WERI-Rb-1 (cell line): Measurements from ENCODE around the gene PCDH9.

Source experiments
- DNase-seq: peaks from one replicate; pipeline ENCODE4 v3.0.0-alpha.2; 2020
- H3K27ac ChIP-seq: fragments of 250-450 bp; sonication (Bioruptor Pico); 2 replicates; pipeline ENCODE4 v1.5.1; 2020; ENCODE audit warnings: mild to moderate bottlenecking, moderate library complexity
- H3K27me3 ChIP-seq: fragments of 250-450 bp; sonication (Bioruptor Pico); 2 replicates; pipeline ENCODE4 v1.5.1; 2021; ENCODE audit warnings: mild to moderate bottlenecking, low read depth, moderate library complexity; ENCODE audit not compliant: insufficient read depth, severe bottlenecking
- H3K36me3 ChIP-seq: fragments of 250-450 bp; sonication (Bioruptor Pico); 2 replicates; pipeline ENCODE4 v1.5.1; 2020; ENCODE audit warnings: mild to moderate bottlenecking, moderate library complexity
- H3K4me3 ChIP-seq: 2 replicates; pipeline ENCODE4 v1.5.1; 2011; ENCODE audit warnings: low read depth, mild to moderate bottlenecking, control low read depth, low read length
- H3K9me3 ChIP-seq: fragments of 250-450 bp; sonication (Bioruptor Pico); 2 replicates; pipeline ENCODE4 v1.5.1; 2021; ENCODE audit warnings: mild to moderate bottlenecking, moderate library complexity; ENCODE audit not compliant: severe bottlenecking
- TF ChIP-seq, protein P1 (sequence below): IDR thresholded peaks from 2 replicates; pipeline ENCODE4 v1.5.1; 2011; ENCODE audit warnings: low read depth, mild to moderate bottlenecking, control low read depth, inconsistent platforms, low read length

The PCDH9 gene

DNA sequence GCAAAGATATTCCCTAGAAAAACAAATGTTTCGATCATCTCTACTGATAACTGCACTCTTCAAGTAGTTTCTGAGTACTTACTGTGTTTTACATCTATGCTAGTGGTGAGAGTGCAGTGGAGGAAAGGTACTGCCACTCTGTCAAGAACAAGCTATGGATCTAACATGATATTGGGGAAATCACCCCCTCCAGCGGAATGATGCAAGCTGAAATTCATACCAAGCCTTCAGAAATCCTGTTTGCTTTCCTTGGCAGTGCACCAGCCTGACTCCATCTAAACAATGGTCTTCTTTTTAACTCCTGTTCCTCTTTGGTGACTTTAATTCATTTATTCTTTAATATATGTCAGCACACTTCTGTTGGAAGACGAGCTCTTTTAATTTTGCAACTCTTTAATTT is 238.0 kb downstream of the PCDH9 start:
- TF ChIP-seq, protein P1, sequence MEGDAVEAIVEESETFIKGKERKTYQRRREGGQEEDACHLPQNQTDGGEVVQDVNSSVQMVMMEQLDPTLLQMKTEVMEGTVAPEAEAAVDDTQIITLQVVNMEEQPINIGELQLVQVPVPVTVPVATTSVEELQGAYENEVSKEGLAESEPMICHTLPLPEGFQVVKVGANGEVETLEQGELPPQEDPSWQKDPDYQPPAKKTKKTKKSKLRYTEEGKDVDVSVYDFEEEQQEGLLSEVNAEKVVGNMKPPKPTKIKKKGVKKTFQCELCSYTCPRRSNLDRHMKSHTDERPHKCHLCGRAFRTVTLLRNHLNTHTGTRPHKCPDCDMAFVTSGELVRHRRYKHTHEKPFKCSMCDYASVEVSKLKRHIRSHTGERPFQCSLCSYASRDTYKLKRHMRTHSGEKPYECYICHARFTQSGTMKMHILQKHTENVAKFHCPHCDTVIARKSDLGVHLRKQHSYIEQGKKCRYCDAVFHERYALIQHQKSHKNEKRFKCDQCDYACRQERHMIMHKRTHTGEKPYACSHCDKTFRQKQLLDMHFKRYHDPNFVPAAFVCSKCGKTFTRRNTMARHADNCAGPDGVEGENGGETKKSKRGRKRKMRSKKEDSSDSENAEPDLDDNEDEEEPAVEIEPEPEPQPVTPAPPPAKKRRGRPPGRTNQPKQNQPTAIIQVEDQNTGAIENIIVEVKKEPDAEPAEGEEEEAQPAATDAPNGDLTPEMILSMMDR: no peak
- no peak overlapping the region for H3K27ac ChIP-seq
- no peaks in the 10 kb centered on the region for H3K27me3 ChIP-seq
- no peaks in the 10 kb centered on the region for H3K36me3 ChIP-seq
- H3K4me3 ChIP-seq: no peak overlapping the region
- H3K9me3 ChIP-seq: no peaks in the 10 kb centered on the region
- no peak for DNase-seq

DNA sequence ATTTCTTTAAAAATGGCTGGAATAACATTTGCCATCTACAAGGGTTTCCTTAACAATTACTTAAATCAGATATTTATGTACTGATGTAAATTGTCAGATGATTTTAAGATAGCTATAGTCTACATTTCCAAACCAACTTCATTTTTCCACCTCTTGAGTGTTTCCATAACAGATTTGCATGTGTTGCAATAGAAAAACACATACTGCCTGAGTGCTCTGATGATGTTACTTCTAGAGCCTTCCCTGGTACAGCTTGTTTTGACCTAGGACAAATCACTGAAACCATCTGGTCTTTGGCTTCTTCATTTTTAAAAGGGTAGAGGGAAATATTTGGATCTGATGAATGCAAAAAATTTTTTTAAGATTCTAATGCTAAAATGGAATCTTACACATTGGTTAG is 245.9 kb downstream of the PCDH9 start:
- no peaks in the 10 kb centered on the region for H3K36me3 ChIP-seq
- no peak overlapping the region for H3K27ac ChIP-seq
- H3K27me3 ChIP-seq: no peaks in the 10 kb centered on the region
- H3K4me3 ChIP-seq: no peak overlapping the region
- DNase-seq: no peak
- H3K9me3 ChIP-seq: no peaks in the 10 kb centered on the region
- TF ChIP-seq, protein P1: no peak

DNA sequence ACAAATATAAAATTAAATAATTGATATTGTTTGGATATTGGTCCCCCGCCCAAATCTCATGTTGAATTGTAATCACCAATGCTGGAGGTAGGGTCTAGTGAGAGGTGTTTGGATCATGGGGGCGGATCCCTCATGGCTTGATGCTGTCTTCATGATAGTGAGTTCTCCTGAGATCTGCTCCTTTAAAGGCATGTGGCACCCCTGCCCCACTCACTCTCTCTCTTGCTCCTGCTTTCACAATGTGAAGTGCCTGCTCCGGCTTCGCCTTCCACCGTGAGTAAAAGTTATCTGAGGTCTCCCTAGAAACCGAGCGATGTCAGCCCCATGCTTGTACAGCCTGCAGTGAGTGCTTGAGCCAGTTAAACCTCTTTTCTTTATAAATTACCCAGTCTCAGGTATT is 248.2 kb downstream of the PCDH9 start:
- Histone ChIP-seq H3K27ac (no peak overlapping the region), H3K9me3 (no peaks in the 10 kb centered on the region), H3K27me3 (no peaks in the 10 kb centered on the region), H3K36me3 (no peaks in the 10 kb centered on the region), H3K4me3 (no peak overlapping the region)
- DNase-seq: no peak
- TF ChIP-seq, protein P1: no peak

GRCh38 chr13:66977161-66977560 is 253.0 kb downstream of the PCDH9 start:
- Histone ChIP-seq H3K9me3 (no peaks in the 10 kb centered on the region), H3K36me3 (no peaks in the 10 kb centered on the region), H3K4me3 (no peak overlapping the region), H3K27me3 (no peaks in the 10 kb centered on the region), H3K27ac (no peak overlapping the region)
- TF ChIP-seq, protein P1: no peak
- no peak for DNase-seq

DNA sequence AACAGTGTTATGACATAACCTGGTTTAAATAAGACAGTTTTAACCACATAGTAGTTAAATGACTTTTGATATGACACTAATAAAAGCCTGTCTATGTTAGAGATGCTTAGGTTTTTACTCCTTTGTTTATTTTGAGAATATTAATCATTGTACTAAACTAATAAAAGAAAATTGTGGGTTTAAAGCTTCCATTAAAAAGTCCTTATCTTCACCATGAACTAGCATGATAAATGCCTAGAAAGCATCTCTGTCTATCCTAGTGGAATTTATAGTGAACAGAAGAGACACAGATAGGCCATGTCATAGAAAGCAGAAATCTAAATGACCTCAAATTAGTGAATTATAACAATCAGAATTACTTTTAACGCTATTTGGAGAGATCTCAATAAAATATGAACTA is 255.2 kb downstream of the PCDH9 start:
- no peak for DNase-seq
- Histone ChIP-seq H3K27ac (no peak overlapping the region), H3K4me3 (no peak overlapping the region), H3K27me3 (no peaks in the 10 kb centered on the region), H3K36me3 (no peaks in the 10 kb centered on the region), H3K9me3 (no peaks in the 10 kb centered on the region)
- TF ChIP-seq, protein P1: no peak

DNA sequence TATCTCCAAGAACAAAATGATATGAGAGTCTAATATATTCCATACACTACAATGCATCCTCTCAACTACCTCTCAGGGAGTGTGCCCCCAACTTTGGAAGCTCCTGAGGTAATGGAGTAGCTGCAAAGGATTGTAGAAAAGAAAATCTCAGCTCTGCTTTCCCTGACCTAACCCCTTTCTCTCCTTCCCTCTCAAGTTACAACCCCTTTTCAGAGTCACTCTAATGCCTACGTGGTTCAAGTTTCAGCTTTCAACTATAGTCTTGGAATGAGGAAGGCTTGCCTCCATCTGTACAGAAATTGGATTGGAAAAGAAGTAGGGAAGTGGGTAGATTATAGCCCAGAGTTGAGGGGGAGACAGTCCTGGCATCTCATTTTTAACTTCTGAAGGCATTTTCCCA is 256.0 kb downstream of the PCDH9 start:
- no peaks in the 10 kb centered on the region for H3K27me3 ChIP-seq
- no peak overlapping the region for H3K4me3 ChIP-seq
- no peak overlapping the region for H3K27ac ChIP-seq
- no peaks in the 10 kb centered on the region for H3K36me3 ChIP-seq
- TF ChIP-seq, protein P1: no peak
- H3K9me3 ChIP-seq: no peaks in the 10 kb centered on the region
- no peak for DNase-seq
